Stimulated activated CD8-positive, alpha-beta memory T cell treated with anti-CD3 and anti-CD28 coated beads, Interleukin-7, amount 100 ng/mL, for 4 hours (primary cell): ENCODE data around the gene SPEG.

Experiments used
- DNase-seq, 2 donors: peaks; one replicate each; pipeline ENCODE4 v3.0.0-alpha.2; 2020; ENCODE audit warnings: low read depth in 2 of 2

SPEG gene

GRCh38 chr2:219443697-219444023 lies 9.0 kb downstream of the SPEG start:
- no peak for DNase-seq

GRCh38 chr2:219444566-219445091 lies 10.0 kb downstream of the SPEG start:
- DNase-seq = no peak

- no peak for DNase-seq
Measured at GRCh38 chr2:219445220-219445640, 10.6 kb downstream of the SPEG start.

- no peak for DNase-seq
Measured at GRCh38 chr2:219446101-219446504, 11.5 kb downstream of the SPEG start.

GRCh38 chr2:219446689-219447088 lies 12.0 kb downstream of the SPEG start:
- no peak for DNase-seq

- DNase-seq = no peak
Measured at GRCh38 chr2:219447242-219448098, 12.8 kb downstream of the SPEG start.

- no peak for DNase-seq
Measured at GRCh38 chr2:219448099-219448775, 13.6 kb downstream of the SPEG start.

- DNase-seq = peak in 1 of 2 donors; percentile 22
Measured at GRCh38 chr2:219448776-219449341, 14.2 kb downstream of the SPEG start.

GRCh38 chr2:219449609-219450008 lies 15.0 kb downstream of the SPEG start:
- no peak for DNase-seq

- DNase-seq = no peak
Measured at GRCh38 chr2:219451661-219452360, 17.2 kb downstream of the SPEG start.

GRCh38 chr2:219452361-219453317 lies 18.0 kb downstream of the SPEG start:
- DNase-seq = no peak

GRCh38 chr2:219453671-219454590 lies 19.3 kb downstream of the SPEG start:
- no peak for DNase-seq

- DNase-seq = no peak
Measured at GRCh38 chr2:219455581-219455980, 20.9 kb downstream of the SPEG start.

GRCh38 chr2:219457784-219458369 lies 23.2 kb downstream of the SPEG start:
- no peak for DNase-seq

GRCh38 chr2:219458996-219459395 lies 24.4 kb downstream of the SPEG start:
- no peak for DNase-seq

GRCh38 chr2:219459460-219460311 lies 25.0 kb downstream of the SPEG start:
- DNase-seq = peak in 1 of 2 donors; percentile 19

GRCh38 chr2:219460424-219460926 lies 25.8 kb downstream of the SPEG start:
- DNase-seq = no peak

- DNase-seq = no peak
Measured at GRCh38 chr2:219461047-219461514, 26.4 kb downstream of the SPEG start.
